ENCODE data around the gene COX14.

DNA sequence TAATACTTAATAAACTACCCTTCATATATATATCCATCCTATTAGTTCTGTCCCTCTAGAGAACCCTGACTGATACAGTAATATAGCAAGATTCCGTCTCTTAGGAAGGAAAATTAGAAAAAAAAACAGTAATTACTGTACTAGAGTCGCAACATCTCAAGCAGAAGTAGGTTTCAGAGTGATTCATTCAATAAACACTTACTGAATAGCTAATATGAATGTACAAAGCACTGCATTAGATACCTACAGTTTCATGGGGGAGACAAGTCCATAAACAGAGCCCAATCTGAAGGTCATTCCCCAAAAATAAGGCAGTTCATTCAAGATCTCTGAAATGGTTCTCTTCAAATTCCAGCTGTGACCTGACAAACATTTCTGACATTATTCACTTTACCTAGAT is 45.2 kb downstream of the COX14 start:
- TF ChIP-seq, protein P1, sequence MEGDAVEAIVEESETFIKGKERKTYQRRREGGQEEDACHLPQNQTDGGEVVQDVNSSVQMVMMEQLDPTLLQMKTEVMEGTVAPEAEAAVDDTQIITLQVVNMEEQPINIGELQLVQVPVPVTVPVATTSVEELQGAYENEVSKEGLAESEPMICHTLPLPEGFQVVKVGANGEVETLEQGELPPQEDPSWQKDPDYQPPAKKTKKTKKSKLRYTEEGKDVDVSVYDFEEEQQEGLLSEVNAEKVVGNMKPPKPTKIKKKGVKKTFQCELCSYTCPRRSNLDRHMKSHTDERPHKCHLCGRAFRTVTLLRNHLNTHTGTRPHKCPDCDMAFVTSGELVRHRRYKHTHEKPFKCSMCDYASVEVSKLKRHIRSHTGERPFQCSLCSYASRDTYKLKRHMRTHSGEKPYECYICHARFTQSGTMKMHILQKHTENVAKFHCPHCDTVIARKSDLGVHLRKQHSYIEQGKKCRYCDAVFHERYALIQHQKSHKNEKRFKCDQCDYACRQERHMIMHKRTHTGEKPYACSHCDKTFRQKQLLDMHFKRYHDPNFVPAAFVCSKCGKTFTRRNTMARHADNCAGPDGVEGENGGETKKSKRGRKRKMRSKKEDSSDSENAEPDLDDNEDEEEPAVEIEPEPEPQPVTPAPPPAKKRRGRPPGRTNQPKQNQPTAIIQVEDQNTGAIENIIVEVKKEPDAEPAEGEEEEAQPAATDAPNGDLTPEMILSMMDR (conservative IDR thresholded peaks at IDR 0.05), result no peak
- TF ChIP-seq ZFX (IDR thresholded peaks at IDR 0.05), result no peak
